Measurements from ENCODE around the gene PRDM16.

DNA sequence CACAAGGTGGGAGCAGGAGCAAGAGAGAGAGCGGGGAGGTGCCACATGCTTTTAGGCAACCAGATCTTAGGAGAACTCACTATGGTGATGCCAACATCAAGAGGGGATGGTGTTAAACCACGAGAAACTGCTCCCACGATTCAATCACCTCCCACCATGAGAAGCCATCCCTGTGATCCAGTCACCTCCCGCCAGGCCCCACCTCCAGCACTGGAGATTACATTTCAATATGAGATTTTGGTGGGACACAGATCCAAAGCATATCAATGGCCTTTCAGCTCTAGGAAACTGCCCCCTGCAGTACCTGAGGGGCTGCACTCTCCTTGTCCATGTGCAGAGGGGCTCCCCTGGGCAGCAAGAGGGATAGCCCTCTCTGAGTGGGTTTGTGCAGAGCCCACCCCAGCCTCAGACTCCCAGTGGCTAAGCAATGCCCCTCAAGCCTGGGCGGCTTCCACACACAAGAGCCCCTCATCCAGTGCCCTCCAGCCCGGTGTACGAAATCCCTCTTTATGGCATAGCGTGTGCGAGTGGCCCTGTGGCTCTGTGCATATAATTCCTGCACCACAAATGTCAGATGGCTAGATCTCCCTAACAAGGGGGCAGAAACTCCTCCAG lies 15.5 kb upstream of the PRDM16 start:
- no peak for TF ChIP-seq POLR2A (IDR thresholded peaks at IDR 0.05)
- TF ChIP-seq, protein P1, sequence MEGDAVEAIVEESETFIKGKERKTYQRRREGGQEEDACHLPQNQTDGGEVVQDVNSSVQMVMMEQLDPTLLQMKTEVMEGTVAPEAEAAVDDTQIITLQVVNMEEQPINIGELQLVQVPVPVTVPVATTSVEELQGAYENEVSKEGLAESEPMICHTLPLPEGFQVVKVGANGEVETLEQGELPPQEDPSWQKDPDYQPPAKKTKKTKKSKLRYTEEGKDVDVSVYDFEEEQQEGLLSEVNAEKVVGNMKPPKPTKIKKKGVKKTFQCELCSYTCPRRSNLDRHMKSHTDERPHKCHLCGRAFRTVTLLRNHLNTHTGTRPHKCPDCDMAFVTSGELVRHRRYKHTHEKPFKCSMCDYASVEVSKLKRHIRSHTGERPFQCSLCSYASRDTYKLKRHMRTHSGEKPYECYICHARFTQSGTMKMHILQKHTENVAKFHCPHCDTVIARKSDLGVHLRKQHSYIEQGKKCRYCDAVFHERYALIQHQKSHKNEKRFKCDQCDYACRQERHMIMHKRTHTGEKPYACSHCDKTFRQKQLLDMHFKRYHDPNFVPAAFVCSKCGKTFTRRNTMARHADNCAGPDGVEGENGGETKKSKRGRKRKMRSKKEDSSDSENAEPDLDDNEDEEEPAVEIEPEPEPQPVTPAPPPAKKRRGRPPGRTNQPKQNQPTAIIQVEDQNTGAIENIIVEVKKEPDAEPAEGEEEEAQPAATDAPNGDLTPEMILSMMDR (IDR thresholded peaks at IDR 0.05) = no peak

All from testis (tissue), 2 donors.